ENCODE data around the gene ASTN2. TPM values are rescaled to one million over a fixed set of nuclear protein-coding genes. Genes with fewer than 3 reads are reported as not detected.

The ASTN2 gene
- total and polyA plus RNA-seq, 12 donors: 1.9 to 11.1 (median 4.0) TPM

DNA sequence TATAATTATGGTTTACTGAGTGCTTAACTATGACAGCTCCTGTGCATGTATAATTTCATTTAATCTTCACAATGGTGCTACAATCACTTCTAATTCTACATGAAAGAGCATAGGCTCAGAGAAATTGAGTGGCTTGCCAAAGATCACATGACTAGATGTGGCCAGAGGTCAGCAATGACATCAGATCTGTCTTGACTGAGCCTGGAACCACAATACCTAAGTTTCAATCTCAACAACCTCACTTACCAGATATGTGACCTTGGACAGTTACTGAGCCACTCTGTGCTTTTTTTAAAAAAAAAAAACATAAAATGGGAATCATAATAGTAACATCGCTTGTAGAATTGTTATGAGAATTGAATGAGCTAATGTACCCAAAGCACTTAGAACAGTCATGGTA is 597.1 kb downstream of the ASTN2 start:
- Histone ChIP-seq H3K36me3 (no peaks in the 10 kb centered on the region), H3K4me1 (no peaks in the 10 kb centered on the region), H3K4me3 (no peak overlapping the region), H3K27me3 (no peaks in the 10 kb centered on the region), H3K27ac (no peak overlapping the region), H3K9me3 (no peaks in the 10 kb centered on the region)
- TF ChIP-seq, protein P1, sequence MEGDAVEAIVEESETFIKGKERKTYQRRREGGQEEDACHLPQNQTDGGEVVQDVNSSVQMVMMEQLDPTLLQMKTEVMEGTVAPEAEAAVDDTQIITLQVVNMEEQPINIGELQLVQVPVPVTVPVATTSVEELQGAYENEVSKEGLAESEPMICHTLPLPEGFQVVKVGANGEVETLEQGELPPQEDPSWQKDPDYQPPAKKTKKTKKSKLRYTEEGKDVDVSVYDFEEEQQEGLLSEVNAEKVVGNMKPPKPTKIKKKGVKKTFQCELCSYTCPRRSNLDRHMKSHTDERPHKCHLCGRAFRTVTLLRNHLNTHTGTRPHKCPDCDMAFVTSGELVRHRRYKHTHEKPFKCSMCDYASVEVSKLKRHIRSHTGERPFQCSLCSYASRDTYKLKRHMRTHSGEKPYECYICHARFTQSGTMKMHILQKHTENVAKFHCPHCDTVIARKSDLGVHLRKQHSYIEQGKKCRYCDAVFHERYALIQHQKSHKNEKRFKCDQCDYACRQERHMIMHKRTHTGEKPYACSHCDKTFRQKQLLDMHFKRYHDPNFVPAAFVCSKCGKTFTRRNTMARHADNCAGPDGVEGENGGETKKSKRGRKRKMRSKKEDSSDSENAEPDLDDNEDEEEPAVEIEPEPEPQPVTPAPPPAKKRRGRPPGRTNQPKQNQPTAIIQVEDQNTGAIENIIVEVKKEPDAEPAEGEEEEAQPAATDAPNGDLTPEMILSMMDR (IDR thresholded peaks at IDR 0.05): no peak
- ATAC-seq (no peak), DNase-seq (no peak)
- intact Hi-C loops (cut with DNase I): no loop called here
- WGBS, 2 donors: 81 to 90% methylated on average over 1 of the region's 1 CpG

DNA sequence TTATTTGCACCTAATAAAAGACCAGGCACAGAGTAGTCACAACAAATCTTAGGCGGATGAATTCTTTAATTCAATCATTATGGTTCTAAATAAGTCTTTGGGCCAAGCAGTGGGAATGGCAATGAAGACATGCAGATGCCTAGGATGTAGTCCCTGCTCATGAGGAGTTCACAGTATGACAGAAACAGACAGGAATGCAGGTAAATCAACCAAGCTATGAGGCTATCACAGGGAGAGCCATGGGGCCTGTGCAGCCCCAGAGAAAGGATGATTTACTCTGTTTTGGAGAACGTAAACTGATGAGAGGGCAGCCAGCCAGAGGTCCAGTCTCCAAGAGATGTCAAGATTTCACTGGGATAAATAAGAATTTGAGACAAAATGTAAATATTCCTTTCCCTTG is 598.4 kb downstream of the ASTN2 start:
- WGBS, 2 donors: 90 to 92% methylated on average over 2 of the region's 2 CpGs

DNA sequence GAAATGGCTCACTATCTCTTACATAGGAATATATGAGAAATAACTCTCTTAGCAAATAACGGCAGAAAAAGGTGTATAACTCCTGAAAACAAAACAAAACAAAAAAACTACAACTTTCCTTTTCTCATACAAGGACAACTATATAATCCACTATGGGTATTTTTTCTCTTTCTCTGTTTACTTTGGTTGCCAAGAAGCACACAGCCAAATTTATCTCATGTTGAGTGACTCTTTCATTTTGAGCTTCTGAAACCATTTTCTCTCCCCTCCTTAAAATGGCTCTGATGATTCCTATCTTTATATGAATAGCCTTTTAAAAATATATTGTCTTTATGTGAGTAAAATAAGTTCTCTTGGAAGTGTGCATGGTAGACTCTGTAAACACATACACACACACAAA is 599.0 kb downstream of the ASTN2 start:
- Histone ChIP-seq H3K27me3 (peaks cover 0 to 10% (median 0%) of the 10 kb centered on the region in 7 donors), H3K27ac (no peak overlapping the region), H3K9me3 (no peaks in the 10 kb centered on the region), H3K4me3 (no peak overlapping the region), H3K4me1 (no peaks in the 10 kb centered on the region), H3K36me3 (no peaks in the 10 kb centered on the region)
- ATAC-seq (no peak), DNase-seq (no peak)
- WGBS, 2 donors: 77 to 84% methylated on average over 1 of the region's 1 CpG
- TF ChIP-seq, protein P1 (IDR thresholded peaks at IDR 0.05): no peak
- intact Hi-C loops (cut with DNase I): no loop called here

More for the DNA sequence above, 598.4 kb downstream of the ASTN2 start:
- Histone ChIP-seq H3K36me3 (no peaks in the 10 kb centered on the region), H3K9me3 (no peaks in the 10 kb centered on the region), H3K27me3 (peaks cover 0 to 7% (median 0%) of the 10 kb centered on the region in 7 donors), H3K27ac (no peak overlapping the region), H3K4me1 (no peaks in the 10 kb centered on the region), H3K4me3 (no peak overlapping the region)
- TF ChIP-seq, protein P1 (IDR thresholded peaks at IDR 0.05): no peak
- ATAC-seq: no peak
- intact Hi-C loops (cut with DNase I): no loop called here
- no peak for DNase-seq

DNA sequence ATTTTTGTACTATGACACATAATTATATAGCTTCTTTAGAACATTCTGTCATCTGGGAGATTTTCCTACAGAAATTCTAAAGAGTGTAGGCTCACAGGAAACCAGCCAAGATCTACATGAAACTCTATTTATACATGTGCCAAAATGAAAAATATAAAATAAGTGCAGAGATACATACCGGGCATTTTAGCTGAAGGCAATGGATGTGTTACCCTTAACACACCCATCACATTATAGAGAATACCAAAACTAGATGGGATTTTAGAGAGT is 601.9 kb downstream of the ASTN2 start:
- H3K4me1 ChIP-seq: no peaks in the 10 kb centered on the region
- H3K27ac ChIP-seq: no peak overlapping the region
- ATAC-seq (no peak), DNase-seq (no peak)
- TF ChIP-seq, protein P1 (IDR thresholded peaks at IDR 0.05): no peak
- 67 to 80% methylated on average over 1 of the region's 1 CpG for WGBS, 2 donors
- intact Hi-C loops (cut with DNase I): no loop called here
- H3K9me3 ChIP-seq: no peaks in the 10 kb centered on the region
- H3K27me3 ChIP-seq: peaks cover 0 to 10% (median 0%) of the 10 kb centered on the region in 7 donors
- H3K36me3 ChIP-seq: no peaks in the 10 kb centered on the region
- H3K4me3 ChIP-seq: no peak overlapping the region
